NCI-H526 (cell line): ENCODE data around the gene PSG4.
"Not testable (repeated sequence)": the region's sequence is repeated elsewhere in the genome, so short reads cannot be mapped to it uniquely, and the experiment has no call there.

Source experiments
- DNase-seq, 2 experiments: peaks; one replicate each; lab custom pipeline; 2025; lab: John Stamatoyannopoulos, UW

The PSG4 gene

DNA sequence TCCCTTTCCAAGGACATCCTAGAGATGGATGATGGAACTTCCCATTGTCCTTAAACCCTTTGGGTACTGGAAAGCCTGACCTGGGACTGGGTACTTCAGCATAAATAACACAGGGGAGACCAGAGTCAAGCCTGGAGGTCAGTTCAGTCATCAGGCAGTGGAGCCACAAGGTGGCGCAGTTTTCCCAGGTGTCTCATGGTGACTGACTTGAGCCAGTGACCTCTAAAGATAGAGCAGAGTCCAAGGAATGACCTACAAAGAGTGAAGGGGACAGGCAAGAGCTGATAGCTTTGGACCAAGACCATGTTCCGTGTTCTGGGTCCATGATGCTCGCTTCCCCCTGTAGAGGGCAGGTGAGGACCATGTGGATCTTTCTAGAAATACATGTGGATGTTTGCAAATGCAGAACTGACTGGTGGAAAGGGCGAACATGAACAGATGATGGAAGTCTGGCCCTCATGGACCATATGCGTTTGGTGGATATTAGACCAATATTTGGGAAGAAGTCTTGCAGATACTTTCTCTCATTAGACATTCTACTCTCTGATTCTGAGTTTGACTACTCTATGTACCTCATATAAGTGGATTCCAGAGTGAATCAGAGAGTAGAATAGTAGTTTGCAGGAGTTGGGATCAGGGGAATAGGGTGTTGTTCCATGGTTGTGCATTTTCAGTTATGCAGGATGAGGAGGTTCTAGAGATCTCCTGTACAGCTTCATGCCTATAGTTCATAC is 6.6 kb downstream of the PSG4 start:
- DNase-seq, result peak in 1 of 2 experiments; percentile 19

DNA sequence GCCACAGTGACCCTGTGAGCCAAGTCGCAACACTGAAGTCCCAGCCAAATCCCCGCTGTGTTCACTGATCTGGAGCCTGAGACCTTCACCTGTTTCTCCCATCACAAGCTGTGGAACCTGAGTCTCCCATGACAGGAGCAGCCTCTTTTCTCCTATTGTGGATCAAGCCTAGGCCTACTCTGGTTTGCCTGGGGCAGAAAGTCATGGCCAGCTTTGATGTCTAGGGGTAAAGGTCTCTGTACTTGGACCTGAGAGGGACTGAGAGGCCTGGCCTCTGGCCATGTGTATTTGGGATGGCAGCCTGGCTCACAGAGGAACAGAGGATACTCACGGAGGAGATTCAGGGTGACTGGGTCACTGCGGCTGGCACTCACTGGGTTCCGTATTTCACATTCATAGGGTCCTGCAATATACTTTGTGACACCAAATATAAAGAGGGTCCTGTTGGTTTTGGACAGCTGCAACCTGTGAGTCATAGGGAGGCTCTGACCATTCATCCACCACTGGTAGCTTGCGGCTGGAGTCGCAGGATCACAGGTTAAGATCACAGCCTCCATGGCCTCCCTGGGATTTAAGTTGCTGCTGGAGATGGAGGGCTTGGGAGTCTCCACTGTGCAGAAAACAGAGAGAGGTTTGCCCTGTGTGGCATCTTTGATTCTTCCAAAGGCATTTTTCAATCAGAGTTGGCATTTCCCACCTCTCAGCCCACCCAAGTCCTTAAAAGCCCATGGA is 7.6 kb downstream of the PSG4 start:
- DNase-seq, result not testable (repeated sequence)

DNA sequence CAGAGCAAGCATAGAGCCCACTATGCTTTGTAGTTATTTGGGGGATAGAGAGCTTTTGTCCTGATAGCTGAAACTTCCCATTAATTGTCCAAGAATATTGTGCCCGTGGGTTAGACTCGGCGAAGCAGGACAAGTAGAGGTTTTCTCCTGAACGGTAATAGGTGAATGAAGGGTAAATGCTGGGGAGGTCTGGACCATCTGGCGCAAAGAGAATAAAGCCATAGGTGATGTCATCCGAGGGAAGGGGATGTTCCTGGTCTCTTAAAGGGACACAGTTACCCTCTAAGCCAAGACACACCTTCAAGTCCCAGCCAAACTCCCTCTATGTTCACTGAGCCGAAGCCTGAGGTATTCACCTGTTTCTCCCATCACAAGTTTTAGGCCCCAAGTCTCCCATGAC is 11.0 kb downstream of the PSG4 start:
- not testable (repeated sequence) for DNase-seq

DNA sequence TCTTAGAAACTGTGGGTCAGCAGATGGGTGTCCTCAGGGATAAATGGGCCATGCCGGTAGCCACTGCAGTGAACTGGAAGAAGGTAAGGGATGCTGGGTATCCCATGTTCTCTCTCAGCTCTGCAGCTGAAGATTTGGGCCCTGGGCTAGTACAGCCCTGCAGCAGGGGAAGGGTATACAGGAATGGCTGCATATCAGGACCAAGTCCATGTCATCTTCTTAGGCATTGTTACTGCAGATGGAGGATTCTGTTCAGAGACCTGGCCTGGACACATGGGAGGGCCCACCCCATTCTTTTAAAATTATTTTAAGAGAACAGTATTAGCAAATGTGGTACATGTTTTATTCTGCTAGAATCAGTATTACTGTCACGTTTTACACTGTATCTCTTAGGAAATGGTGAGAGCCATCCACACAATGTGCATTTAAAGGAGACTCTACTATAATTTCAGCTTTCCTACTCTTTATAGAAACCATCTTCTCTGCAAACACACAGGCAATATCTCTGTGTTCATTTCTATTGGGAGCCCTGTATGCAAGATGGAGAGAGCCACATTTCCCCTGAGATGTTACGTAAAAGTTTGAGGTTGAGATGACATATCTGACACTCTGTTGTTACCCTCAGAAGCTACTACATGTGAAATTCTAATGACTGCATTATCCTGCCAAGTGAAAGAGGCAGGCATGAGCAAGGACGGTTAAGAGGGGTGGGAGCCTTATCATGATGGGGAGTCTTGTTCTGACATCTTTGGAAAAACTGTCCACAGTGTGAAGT is 12.9 kb downstream of the PSG4 start:
- not testable (repeated sequence) for DNase-seq

DNA sequence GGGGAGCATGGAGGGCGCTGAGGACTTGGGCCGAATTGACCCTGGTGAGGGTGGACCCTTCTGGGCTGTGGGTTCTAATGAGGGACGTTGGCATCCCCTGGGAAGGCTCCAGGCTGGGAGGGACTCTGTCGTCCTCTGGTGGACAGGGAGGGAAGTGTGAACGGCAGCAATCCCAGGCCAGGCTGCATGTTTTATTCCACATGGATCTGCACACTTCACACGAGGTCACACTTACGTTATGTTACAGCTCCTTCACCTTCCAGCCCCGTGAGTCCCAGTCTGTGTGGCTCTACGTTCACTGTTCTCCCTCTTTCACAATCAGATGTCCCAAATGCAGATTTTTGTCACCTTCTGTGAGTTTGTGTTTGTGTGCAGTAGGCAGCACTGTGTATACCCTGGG is 17.3 kb downstream of the PSG4 start:
- DNase-seq, result peak in 1 of 2 experiments; percentile 37

DNA sequence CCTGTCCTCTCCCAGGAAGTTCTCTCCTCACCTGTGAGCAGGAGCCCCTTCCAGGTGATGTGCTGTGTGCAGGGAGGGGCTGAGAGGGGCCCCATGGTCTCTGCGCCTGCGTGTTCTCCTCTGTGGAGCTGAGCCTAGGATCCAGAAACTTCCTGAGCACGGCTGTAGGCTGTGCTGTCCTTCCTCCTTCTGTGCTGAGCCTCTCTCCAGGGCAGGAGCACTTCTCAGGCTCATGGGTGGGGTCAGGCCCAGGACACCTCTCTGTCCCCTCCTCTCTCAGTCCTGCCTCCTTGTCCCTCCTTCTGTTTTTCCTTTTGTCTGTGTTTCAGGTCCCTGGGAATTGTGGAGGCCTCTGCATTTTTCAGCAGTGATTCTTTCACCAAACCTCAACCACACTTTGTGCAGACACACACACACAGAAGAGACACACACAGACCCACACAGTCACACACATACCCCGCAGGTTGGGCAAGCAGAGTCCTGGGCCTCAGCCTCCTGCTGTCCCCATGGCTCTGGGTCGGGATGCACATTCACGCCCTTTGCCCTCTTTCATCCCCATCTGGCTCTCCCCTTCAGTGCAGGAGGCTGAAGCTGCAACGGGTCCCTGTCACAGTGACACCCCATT is 19.0 kb downstream of the PSG4 start, which contains the start of gene PSG5:
PSG5 (minus strand) TSS at position 226 of the 625 bp plus-strand sequence; CDS start at position 95, 131 bp downstream.
- DNase-seq, result not testable (repeated sequence)

DNA sequence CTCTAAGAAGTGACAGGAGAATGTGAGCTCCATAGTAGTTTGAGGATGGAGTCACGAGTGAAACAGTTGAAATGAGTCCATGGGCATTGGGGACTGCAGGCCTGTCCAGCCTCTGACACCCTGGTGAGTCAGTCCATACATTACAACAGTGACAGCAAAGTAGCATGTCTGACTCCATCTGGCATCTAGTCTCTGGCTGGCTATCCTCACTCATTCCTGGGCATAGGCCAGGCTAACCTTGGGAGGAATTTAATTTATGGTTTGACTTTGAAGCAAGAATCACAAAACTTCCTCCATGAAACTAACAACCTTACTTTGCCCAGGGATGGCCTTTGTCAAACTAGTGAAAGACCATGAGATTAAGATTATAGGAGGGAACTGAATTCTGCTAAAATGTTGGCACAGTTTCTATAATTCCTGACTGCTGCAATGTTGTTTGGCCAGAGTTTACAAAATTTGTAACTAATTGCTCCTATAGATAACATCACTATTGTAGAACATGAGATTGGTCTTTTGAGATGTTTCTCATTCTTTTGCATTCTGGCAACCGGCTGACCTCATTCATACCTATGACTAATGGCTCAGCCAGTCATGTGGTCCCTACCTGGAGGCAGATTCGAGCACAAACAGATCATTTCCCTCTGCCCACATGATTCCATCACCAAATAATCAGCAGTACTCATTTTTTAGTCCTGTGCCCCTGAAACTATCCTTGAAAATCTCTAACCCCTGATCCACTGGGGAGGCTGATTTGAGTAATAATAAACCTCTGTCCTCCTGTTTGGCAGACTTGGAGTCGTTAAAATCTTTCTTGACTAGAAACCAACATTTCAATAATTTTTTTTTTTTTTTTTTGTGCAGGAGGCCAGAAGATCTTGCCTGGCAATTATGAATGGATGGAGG is 23.3 kb downstream of the PSG4 start:
- not testable (repeated sequence) for DNase-seq

DNA sequence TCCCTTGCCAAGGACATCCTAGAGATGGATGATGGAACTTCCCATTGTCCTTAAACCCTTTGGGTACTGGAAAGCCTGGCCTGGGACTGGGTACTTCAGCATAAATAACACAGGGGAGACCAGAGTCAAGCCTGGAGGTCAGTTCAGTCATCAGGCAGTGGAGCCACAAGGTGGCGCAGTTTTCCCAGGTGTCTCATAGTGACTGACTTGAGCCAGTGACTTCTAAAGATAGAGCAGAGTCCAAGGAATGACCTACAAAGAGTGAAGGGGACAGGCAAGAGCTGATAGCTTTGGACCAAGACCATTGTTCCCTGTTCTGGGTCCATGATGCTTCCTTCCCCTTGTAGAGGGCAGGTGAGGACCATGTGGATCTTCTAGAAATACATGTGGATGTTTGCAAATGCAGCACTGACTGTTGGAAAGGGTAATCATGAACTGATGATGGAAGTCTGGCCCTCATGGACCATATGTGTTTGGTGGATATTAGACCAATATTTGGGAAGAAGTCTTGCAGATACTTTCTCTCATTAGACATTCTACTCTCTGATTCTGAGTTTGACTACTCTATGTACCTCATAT is 25.8 kb downstream of the PSG4 start:
- not testable (repeated sequence) for DNase-seq

DNA sequence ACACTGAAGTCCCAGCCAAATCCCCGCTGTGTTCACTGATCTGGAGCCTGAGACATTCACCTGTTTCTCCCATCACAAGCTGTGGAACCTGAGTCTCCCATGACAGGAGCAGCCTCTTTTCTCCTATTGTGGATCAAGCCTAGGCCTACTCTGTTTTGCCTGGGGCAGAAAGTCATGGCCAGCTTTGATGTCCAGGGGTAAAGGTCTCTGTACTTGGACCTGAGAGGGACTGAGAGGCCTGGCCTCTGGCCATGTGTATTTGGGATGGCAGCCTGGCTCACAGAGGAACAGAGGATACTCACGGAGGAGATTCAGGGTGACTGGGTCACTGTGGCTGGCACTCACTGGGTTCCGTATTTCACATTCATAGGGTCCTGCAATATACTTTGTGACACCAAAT is 26.9 kb downstream of the PSG4 start:
- DNase-seq, result not testable (repeated sequence)

DNA sequence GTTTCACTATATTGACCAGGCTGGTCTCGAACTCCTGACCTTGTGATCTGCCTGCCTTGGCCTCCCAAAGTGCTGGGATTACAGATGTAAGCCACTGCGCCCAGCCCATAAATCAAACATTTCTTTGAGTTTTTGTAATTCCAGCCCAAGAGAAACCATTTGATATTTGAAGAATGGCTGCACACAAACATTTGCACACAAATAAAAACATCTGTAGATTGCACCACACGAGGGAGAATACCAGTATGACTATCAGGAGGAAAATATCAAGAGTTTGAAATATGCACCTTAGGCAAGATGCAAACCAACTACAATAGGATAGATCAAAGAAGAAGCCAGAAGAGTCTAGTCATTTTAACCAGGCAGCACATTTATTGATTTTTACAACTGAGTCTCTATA is 39.5 kb downstream of the PSG4 start:
- DNase-seq, result not testable (repeated sequence)

DNA sequence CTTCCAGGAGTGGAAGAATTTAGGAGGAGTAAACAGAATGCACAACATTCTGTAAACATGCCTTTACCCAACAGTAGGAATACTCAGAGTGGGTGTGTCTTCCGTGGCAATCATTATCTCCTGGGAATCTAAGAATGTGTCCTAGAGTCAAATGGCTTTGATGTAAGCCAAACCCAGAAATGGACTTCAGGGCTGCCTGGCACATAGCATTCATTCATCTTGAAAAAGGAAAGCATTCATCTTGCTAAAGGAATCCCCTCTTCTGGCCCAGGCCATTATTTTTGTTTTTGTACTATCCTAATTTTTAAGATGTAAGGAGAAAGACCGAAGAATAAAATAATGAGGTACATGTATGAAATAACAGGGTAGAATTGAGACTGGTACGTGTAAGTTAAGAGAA is 42.3 kb downstream of the PSG4 start:
- not testable (repeated sequence) for DNase-seq

DNA sequence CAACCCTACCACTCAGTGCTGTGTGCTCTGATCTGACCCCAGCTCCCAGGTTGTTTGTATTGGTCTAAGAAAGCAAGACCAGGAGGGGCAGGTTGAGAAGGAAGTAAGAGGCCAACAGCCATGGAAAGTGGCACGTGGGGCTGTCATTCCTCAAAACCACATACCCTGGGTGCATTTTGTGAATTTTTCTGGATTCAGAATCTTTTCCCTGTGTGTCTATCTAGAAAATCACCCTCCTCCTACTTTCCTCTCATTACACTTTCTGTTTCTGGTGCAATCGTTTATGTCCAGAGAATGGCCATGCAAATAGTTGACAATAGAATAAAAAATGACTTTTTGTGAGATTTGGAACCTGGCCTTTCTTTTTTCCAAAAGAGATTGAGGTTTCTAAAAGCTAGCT is 43.2 kb downstream of the PSG4 start:
- not testable (repeated sequence) for DNase-seq

DNA sequence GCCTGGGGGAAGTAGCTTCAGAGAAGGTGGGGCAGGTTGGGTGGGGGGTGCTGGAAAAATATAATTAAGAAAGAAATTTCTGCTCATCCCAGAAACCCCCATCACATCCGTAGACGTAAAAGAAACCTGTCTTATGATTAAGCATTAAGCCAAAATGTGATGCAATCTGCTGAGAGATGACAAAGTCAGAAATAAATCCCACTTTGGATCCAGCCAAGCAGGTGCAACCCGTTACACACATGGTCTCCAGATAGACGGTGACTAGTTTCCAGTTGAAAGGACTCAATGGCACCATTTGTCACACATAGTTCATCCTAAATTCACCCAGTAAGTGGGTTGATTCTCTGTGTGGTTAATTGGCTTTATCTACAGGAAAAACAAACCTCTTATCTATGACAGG is 53.2 kb downstream of the PSG4 start:
- DNase-seq, result no peak

DNA sequence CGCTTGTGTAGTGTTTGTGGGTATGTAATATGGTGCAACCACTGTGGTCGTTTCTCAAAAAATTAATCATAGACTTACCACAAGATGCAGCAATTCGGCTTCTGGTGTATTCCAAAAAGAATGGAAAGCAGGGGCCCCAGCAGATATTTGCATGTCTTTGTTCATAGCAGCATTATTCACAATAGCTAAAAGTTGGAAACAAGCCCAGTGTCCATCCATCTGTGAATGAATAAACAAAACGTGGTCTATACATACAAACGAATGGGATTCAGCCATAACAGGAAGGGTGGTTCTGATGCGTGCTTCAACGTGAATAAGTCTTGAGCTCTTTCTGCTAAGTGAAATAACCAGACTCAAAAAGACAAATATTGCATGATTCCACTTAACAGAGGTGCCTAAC is 55.6 kb downstream of the PSG4 start:
- peak; percentile 96 to 98 for DNase-seq

DNA sequence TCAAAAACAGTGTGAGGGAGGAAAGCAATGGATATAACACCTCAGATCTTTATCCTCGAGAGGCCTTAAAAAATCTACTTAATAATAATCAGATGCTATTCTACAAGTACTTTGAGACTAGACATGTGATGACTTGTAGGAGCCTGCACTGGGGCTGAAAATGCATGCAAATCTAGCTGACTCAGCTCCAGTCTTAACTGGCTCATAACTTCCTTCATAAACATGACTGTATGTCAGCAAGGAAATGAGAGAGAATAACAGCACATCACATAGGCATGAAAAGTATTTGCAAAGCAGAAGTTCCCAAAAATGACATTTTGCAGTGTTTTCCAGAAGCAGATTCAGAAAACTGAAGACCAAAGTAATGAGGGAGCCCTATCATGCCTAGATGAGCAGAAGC is 57.2 kb downstream of the PSG4 start:
- DNase-seq, result peak; percentile 71 to 81
